ENCODE data around the gene FANCB. TPM values are rescaled to one million over a fixed set of nuclear protein-coding genes. Genes with fewer than 3 reads are reported as not detected.

Gene FANCB
- total RNA-seq, 3 donors from 2014 or later = 0.96 to 2.8 (median 2.6) TPM

- TF ChIP-seq POLR2A (IDR thresholded peaks at IDR 0.05) (no peak), CTCF (IDR thresholded peaks at IDR 0.05) (no peak), POLR2AphosphoS5 (IDR thresholded peaks at IDR 0.05) (no peak)
- H3K27me3 ChIP-seq = no peaks in the 10 kb centered on the region
- no peak overlapping the region for H3K4me3 ChIP-seq
- intact Hi-C loops (cut with DNase I; ENCODE audit: low total_unique reads) = no loop called here
- no peak overlapping the region for H3K27ac ChIP-seq
- H3K4me1 ChIP-seq = no peaks in the 10 kb centered on the region
- H3K9me3 ChIP-seq = peaks cover 0 to 12% of the 10 kb centered on the region in 2 donors
- no peak for DNase-seq (ENCODE audit: low spot score in 2 of 2)
- H3K36me3 ChIP-seq = no peaks in the 10 kb centered on the region
These were observed 55.3 kb downstream of the FANCB start for GRCh38 chrX:14817571-14817970.

GRCh38 chrX:14802943-14803710 is 69.7 kb downstream of the FANCB start:
- H3K9me3 ChIP-seq = peaks cover 0 to 2% of the 10 kb centered on the region in 2 donors
- H3K27me3 ChIP-seq = peaks cover 0 to 4% of the 10 kb centered on the region in 2 donors
- no peak overlapping the region for H3K4me3 ChIP-seq
- H3K27ac ChIP-seq = no peak overlapping the region
- intact Hi-C loops (cut with DNase I; ENCODE audit: low total_unique reads) = no loop called here
- H3K4me1 ChIP-seq = no peaks in the 10 kb centered on the region
- DNase-seq (ENCODE audit: low spot score in 2 of 2) = no peak
- no peak for TF ChIP-seq CTCF (IDR thresholded peaks at IDR 0.05)
- TF ChIP-seq POLR2AphosphoS5 (IDR thresholded peaks at IDR 0.05) = no peak
- TF ChIP-seq POLR2A (IDR thresholded peaks at IDR 0.05) = no peak
- H3K36me3 ChIP-seq = no peaks in the 10 kb centered on the region

GRCh38 chrX:14801136-14801535 is 71.7 kb downstream of the FANCB start:
- Histone ChIP-seq H3K4me1 (no peaks in the 10 kb centered on the region), H3K27me3 (peaks cover 0 to 4% of the 10 kb centered on the region in 2 donors), H3K27ac (no peak overlapping the region), H3K4me3 (no peak overlapping the region), H3K36me3 (no peaks in the 10 kb centered on the region), H3K9me3 (no peaks in the 10 kb centered on the region)
- TF ChIP-seq POLR2AphosphoS5 (IDR thresholded peaks at IDR 0.05) = no peak
- TF ChIP-seq POLR2A (IDR thresholded peaks at IDR 0.05) = no peak
- TF ChIP-seq CTCF (IDR thresholded peaks at IDR 0.05) = no peak
- no peak for DNase-seq (ENCODE audit: low spot score in 2 of 2)
- intact Hi-C loops (cut with DNase I; ENCODE audit: low total_unique reads) = no loop called here

GRCh38 chrX:14798805-14799397 is 74.0 kb downstream of the FANCB start:
- H3K4me3 ChIP-seq = no peak overlapping the region
- no peaks in the 10 kb centered on the region for H3K4me1 ChIP-seq
- H3K36me3 ChIP-seq = no peaks in the 10 kb centered on the region
- no peaks in the 10 kb centered on the region for H3K27me3 ChIP-seq
- no peak for TF ChIP-seq POLR2AphosphoS5 (IDR thresholded peaks at IDR 0.05)
- no peak for TF ChIP-seq POLR2A (IDR thresholded peaks at IDR 0.05)
- no peak for TF ChIP-seq CTCF (IDR thresholded peaks at IDR 0.05)
- no peaks in the 10 kb centered on the region for H3K9me3 ChIP-seq
- no peak overlapping the region for H3K27ac ChIP-seq
- intact Hi-C loops (cut with DNase I; ENCODE audit: low total_unique reads) = no loop called here
- DNase-seq (ENCODE audit: low spot score in 2 of 2) = no peak

Other genes with a start within 250 kb of the FANCB start
- gene MOSPD2, start 352 bp upstream of the FANCB start, total RNA-seq = 10 to 100 TPM; 19.7 to 27.8 (median 20.9) TPM